GM21619 (cell line): ENCODE results near the gene TIGD6.

ENCODE experiments used
- ATAC-seq: cut with Tn5 transposase; IDR thresholded peaks from one replicate; pipeline ENCODE4 v1.9.1; 2021; ENCODE audit not compliant: unreplicated experiment

The TIGD6 gene

DNA sequence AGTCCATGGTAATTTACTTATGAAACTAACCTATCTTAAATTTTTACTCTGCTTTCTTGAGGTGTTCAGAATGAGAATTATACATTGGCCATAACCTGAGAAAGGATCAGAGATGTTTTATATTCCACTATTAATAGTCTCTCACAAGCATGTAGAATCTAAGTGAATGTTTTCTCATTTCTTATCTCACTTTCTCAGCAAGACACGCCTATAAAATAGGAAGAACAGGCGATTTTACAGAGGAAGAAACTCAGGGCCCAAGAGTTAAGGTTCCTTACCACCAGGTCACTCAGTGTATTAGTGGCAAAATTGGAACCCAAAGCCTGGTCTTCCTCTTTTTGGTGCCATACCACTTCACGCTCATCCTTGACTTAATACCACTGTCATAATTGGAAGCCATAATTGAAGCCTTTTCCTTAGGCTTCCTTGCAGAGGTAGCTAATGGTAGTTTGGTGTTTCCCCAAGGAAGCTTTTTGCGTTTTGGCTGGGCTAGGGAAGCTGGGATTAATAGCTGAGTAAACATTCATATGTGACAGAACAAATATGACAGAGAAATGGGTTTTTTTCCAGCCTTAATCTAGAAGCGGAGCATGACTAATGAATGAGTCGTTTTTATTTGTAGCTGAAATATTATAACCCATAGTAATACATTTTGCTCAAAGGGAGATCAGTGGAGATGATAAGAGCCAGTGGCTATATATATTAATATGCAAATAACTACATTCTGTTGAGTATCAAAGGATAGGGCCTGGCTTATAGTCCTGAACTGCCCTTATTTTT, 17.0 kb upstream of the TIGD6 start:
- ATAC-seq, result no peak

- no peak for ATAC-seq
Measured at GRCh38 chr5:150016537-150016936, 16.1 kb upstream of the TIGD6 start.

- ATAC-seq, result no peak
Measured at GRCh38 chr5:150015415-150015814, 15.0 kb upstream of the TIGD6 start.

GRCh38 chr5:150014456-150014855, 14.0 kb upstream of the TIGD6 start:
- ATAC-seq, result no peak

DNA sequence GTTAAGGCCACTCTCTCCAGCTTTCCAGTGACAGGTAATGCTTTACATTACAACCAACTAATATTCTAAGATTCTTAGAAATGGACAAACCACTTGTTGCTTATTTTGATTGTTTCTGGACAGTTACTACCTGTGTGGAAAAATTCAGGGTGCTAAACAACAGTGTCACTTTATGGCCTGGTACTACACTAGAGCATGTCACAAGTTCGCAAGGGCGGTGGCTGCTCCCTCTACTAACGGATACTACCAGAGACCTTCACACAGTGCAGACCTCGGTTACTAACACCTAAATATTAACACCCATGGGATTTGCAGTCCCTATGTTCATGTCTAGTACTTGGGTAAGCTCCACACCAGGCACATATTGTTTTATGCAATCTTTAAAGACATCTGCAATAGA, 13.5 kb upstream of the TIGD6 start:
- no peak for ATAC-seq

DNA sequence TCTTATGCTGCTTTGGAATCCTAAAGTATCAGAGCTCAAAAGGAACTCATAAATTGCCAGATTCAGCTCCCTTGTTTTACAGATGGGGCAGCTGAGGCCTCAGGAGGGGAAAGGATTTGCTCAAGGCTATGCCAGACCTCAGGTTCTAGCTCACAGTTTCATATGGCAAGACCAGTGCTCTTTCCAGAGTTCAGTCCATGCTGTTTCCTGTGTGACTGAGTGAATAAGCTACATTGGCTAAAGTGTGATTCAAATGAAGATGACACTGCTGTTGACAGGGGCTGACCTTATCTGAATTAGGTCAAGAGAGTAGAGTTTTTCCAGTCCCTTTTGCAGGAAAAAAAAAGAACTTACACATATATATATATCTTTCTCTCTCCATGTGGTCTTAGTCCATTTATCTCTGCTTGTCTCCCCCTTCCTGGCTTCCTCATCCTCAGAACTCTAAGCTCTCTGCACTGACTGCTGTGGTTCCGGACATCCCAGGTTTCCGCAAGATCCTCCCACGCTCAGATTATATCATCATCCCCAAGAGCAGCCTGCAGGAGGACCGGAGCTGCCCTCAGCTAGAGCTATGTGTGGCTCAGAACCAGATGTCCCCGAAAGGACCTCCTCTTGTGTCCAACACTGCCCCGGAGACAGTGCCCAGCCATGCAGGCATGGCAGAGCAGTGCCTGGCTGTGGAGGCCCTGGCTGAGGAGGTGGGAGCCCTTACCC, 9.4 kb upstream of the TIGD6 start:
- ATAC-seq, result no peak

DNA sequence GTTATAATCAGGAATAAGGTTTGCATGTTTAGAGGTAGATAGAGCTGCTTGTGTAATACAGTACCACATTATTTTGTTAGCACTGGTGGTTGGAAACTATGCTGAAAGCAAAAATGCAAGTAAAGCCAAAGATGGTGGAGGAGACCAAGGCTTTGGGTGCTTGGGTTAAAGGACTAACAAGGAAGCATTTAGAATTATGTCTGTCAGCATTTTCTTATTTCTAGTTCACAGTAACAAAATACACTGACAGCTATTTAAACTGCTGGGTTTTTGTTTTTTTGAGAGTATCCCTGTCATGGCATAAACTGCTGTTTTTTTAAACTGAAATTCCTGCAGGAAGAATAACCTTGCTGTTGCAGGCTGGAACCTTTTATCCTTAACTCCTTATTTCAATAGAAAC, 6.6 kb upstream of the TIGD6 start:
- ATAC-seq, result no peak

GRCh38 chr5:150006318-150006717, 5.9 kb upstream of the TIGD6 start:
- no peak for ATAC-seq

- peak; percentile 55 for ATAC-seq
Measured at GRCh38 chr5:150001660-150002486, 1.4 kb upstream of the TIGD6 start.

- ATAC-seq, result no peak
Measured at GRCh38 chr5:150000990-150001659, 671 bp upstream of the TIGD6 start.

GRCh38 chr5:149999866-150000255, 593 bp downstream of the TIGD6 start:
- ATAC-seq, result no peak

DNA sequence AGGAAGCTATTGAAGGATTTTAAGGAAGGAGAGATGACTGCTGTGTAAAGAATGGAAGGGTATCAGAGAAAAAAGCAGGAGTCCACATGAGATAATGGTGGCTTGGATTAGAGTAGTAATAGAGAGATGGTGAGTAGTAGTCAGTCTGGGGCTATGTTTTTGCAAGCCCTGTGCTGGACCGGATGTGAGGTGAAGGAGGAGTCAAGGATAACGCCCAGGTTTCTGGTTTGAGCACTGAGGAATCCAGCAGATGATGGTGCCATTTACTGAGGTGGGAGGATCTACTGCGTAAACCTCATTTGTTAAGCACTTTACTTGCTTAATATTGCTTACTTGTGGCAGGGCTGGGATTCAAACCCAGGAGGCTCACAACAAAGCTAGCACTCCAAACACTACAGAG, 1.1 kb downstream of the TIGD6 start:
- ATAC-seq, result no peak

DNA sequence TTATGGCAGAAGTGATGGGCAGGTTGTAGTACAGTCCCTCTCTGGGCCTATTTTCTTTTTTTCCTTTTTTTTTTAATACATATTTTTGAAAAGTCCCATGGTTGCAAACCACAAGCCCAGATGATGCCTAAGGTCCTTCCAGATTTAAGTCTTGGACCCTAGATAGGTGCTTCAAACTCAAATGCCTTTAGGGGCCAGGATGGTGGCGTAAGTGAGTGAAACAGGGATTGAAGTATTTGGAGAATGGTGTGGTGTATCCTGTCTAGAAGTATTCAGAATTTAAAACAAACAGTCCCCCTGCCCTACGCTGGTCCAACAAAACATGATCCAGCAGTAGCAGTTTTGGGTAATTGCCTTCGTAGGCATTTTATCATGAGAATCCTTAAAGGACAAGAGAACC, 2.2 kb downstream of the TIGD6 start:
- ATAC-seq, result no peak

- ATAC-seq, result no peak
Measured at GRCh38 chr5:149996205-149996890, 4.1 kb downstream of the TIGD6 start.

GRCh38 chr5:149995385-149996204, 4.9 kb downstream of the TIGD6 start:
- ATAC-seq, result no peak

- ATAC-seq, result no peak
Measured at GRCh38 chr5:149993471-149993870, 7.0 kb downstream of the TIGD6 start.

GRCh38 chr5:149990518-149991376, 9.7 kb downstream of the TIGD6 start:
- ATAC-seq, result peak; percentile 70

DNA sequence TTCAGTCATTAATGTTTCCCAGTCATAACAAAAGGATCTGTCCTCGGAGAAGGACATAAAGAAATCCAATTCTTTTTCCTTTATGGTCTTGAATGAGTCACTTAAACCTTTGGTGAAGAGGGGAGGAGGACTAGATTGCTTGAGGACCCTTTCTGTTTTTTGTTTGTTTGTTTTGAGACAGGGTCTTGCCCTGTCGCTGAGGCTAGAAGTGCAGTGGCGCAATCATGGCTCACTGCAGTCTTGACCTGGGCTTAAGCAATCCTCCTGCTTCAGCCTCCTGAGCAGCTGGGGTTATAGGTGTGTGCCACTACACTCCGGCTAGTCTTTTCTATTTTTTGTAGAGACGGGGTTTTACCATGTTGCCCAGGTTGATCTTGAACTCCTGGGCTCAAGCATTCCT, 12.3 kb downstream of the TIGD6 start:
- ATAC-seq, result no peak

- ATAC-seq, result no peak
Measured at GRCh38 chr5:149982505-149982904, 17.9 kb downstream of the TIGD6 start.
